Nephron progenitor cell (in vitro differentiated cells): ENCODE measurements around the gene CHRNB4.
A peak's percentile ranks its signal among the peaks of the same experiment; 100 is the strongest.
"Not testable (repeated sequence)": the region's sequence is repeated elsewhere in the genome, so short reads cannot be mapped to it uniquely, and the experiment has no call there.

ENCODE experiments used
- DNase-seq: peaks from one replicate; pipeline ENCODE4 v3.0.0; 2021
- H3K27ac Mint-ChIP-seq: 2 replicates; pipeline ENCODE4 v1.8.0; 2021; ENCODE audit warnings: mild to moderate bottlenecking, moderate library complexity, mixed read lengths
- H3K27me3 Mint-ChIP-seq: 2 replicates; pipeline ENCODE4 v1.8.0; 2021; ENCODE audit warnings: mild to moderate bottlenecking, low read depth, mixed read lengths; ENCODE audit not compliant: poor library complexity
- H3K36me3 Mint-ChIP-seq: 2 replicates; pipeline ENCODE4 v1.8.0; 2021; ENCODE audit warnings: low read depth, mixed read lengths
- H3K4me1 Mint-ChIP-seq: 2 replicates; pipeline ENCODE4 v1.8.0; 2021; ENCODE audit warnings: mixed read lengths
- H3K4me3 Mint-ChIP-seq: 2 replicates; pipeline ENCODE4 v1.8.0; 2021; ENCODE audit warnings: mild to moderate bottlenecking, moderate library complexity, mixed read lengths
- H3K9me3 Mint-ChIP-seq: 2 replicates; pipeline ENCODE4 v1.8.0; 2021; ENCODE audit warnings: mild to moderate bottlenecking, moderate library complexity, mixed read lengths
- TF ChIP-seq, protein P1 (sequence below): fragments of 200-600 bp; sonication (generic); IDR thresholded peaks from 2 replicates; pipeline ENCODE4 v1.5.0; 2021; ENCODE audit warnings: antibody characterized with exemption

Gene CHRNB4, protein sequence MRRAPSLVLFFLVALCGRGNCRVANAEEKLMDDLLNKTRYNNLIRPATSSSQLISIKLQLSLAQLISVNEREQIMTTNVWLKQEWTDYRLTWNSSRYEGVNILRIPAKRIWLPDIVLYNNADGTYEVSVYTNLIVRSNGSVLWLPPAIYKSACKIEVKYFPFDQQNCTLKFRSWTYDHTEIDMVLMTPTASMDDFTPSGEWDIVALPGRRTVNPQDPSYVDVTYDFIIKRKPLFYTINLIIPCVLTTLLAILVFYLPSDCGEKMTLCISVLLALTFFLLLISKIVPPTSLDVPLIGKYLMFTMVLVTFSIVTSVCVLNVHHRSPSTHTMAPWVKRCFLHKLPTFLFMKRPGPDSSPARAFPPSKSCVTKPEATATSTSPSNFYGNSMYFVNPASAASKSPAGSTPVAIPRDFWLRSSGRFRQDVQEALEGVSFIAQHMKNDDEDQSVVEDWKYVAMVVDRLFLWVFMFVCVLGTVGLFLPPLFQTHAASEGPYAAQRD

DNA sequence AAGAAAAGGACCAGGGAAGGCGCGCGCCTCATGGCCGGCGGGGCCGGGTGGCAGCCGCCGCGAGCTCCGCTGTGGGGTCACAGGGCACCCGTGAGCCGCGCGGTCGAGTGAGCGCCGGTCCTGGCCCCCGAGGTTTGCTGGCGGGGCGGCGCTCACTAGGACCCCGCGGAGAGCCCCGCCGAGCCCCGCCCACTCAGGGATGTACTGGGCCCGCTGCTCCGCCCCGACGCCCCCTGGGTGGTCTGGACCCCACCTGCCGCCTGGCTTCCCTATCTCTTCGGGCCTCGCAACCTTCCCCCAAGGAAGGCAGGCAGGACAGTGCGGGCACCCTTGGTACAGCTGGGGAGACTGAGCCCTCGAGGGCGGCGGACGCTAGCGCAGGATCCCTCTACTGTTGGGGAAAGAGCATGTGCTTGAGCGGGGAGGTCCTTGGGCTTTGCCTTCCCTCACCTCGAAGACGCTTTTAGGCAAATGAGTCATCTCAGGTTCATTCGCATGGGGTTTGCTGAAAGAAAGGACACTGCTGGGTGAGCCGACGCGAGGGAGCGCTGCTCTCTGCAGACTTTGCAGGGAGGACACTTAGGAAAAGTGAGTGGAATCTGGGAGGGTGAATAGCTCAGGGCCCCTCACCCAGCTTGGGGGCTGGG, at the start of gene CHRNB4:
TSS of gene CHRNB4 (minus strand) at position 109 of the 647 bp plus-strand sequence. CDS start at position 32, 77 bp downstream.
- Mint-ChIP-seq H3K9me3 (peaks cover 8% of the 10 kb centered on the region), H3K4me3 (peak within 1 kb of the TSS; percentile 85)
- peak; percentile 92 for DNase-seq

DNA sequence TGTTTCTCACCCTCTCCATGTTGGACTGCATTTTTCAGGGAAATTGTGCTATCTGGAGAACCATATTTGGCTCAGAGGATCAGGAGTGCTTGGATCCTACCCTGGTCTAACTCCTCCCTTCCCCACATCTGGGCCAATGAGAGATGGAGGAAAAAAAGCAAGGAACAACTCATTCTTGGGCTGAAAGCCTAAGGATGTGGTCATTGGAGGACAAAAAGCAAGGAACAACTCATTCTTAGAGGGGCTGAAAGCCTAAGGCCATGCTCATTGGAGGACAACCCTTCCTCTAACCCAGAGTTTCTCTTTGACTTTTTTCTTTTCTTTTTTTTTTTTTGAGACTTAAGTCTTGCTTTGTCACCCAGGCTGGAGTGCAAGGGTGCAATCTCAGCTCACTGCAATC, 48.6 kb upstream of the CHRNB4 start:
- TF ChIP-seq, protein P1, sequence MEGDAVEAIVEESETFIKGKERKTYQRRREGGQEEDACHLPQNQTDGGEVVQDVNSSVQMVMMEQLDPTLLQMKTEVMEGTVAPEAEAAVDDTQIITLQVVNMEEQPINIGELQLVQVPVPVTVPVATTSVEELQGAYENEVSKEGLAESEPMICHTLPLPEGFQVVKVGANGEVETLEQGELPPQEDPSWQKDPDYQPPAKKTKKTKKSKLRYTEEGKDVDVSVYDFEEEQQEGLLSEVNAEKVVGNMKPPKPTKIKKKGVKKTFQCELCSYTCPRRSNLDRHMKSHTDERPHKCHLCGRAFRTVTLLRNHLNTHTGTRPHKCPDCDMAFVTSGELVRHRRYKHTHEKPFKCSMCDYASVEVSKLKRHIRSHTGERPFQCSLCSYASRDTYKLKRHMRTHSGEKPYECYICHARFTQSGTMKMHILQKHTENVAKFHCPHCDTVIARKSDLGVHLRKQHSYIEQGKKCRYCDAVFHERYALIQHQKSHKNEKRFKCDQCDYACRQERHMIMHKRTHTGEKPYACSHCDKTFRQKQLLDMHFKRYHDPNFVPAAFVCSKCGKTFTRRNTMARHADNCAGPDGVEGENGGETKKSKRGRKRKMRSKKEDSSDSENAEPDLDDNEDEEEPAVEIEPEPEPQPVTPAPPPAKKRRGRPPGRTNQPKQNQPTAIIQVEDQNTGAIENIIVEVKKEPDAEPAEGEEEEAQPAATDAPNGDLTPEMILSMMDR, result no peak
- no peak for DNase-seq
- H3K4me1 Mint-ChIP-seq, result peaks cover 86% of the 10 kb centered on the region
- no peak overlapping the region for H3K4me3 Mint-ChIP-seq
- H3K9me3 Mint-ChIP-seq, result no peaks in the 10 kb centered on the region
- peak overlapping the region; percentile 54 for H3K27ac Mint-ChIP-seq
- no peaks in the 10 kb centered on the region for H3K36me3 Mint-ChIP-seq
- peaks cover 31% of the 10 kb centered on the region for H3K27me3 Mint-ChIP-seq

More for the DNA sequence above, at the start of gene CHRNB4:
- Mint-ChIP-seq H3K36me3 (peaks cover 5% of the 10 kb centered on the region), H3K4me1 (peaks cover 31% of the 10 kb centered on the region), H3K27me3 (peaks cover 44% of the 10 kb centered on the region), H3K27ac (peak within 1 kb of the TSS; percentile 75)
- TF ChIP-seq, protein P1, result no peak

DNA sequence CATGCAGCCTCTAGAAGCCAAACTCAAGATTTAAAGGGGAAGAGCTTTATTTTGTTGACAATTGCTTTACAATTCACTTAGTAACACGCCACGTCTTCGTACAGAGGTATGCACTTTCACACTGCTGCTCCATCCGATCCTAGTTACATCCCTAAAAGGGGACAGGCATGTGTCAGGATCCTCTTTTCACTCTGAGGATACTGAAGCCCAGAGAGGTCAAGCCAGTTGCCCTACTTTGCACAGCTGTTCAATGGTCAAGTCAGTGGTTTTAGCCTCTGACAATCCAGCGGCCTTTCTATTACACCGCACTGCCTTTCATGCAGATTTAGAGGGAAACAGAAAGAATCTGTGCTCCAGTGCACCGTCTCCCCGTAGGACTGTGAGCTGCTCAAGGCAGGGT, 44.9 kb upstream of the CHRNB4 start:
- DNase-seq, result no peak
- Mint-ChIP-seq H3K4me1 (peaks cover 88% of the 10 kb centered on the region), H3K27me3 (peaks cover 23% of the 10 kb centered on the region), H3K36me3 (no peaks in the 10 kb centered on the region), H3K4me3 (peak overlapping the region; percentile 70), H3K27ac (peak overlapping the region; percentile 99), H3K9me3 (no peaks in the 10 kb centered on the region)
- TF ChIP-seq, protein P1, result no peak

DNA sequence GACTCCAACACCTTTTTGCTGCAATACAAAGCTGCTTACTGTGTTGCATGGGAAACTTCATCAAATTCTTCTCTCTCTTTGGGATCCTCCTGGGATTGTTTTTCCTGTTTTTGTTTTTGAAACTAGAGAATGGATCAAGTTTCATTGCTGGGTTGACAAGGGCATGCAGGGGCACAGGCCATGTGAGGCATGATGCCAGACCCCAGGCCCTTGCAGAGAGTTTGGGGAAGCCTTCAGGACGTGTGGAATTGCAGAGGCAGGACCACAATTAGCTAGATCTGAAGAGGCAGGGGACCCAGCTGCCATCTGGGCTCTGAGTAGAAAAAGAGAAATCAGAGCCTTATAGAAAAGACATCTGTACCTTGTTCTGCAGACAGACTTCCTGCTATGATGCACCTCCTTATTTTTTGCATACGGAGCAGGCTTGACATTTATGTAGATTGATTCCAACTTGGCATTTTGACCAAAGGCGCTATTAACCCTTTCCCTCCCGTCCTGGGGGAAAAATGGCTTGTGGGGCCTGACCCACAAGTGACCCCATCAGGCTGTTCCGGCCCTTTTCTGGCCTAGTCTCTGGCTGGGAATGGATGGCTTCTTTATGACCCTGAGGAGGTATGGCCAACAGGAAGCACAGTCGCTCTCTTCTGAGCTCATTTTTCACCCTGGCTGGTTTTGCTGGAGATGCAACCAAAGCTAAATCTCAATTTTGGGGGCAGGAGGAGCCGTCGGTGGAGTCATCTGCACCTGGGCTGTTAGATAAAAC, 44.3 kb upstream of the CHRNB4 start:
- peak; percentile 64 for DNase-seq
- no peaks in the 10 kb centered on the region for H3K9me3 Mint-ChIP-seq
- peaks cover 88% of the 10 kb centered on the region for H3K4me1 Mint-ChIP-seq
- no peaks in the 10 kb centered on the region for H3K36me3 Mint-ChIP-seq
- H3K27me3 Mint-ChIP-seq, result peaks cover 23% of the 10 kb centered on the region
- peak overlapping the region; percentile 99 for H3K27ac Mint-ChIP-seq
- peak overlapping the region; percentile 70 for H3K4me3 Mint-ChIP-seq
- TF ChIP-seq, protein P1, result no peak

DNA sequence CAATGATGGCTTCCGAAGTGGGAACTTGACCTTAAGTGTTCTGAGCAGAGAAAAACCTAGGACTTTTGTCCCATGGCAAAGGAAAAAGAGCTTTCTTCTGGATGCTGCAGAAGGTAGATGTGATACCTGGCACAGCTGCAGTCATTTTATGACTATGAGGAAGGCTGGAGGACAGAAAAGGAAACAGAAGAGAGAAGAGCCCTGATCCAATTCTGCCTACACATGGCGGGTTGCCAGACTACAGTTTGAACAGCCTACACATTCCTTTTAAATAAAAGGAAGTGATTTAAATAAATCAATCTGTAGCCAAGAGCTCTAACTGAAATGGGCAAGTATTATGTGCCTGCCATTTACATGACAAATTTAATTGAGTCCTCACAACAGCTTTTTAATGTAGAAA, 43.6 kb upstream of the CHRNB4 start:
- Mint-ChIP-seq H3K27ac (peak overlapping the region; percentile 99), H3K9me3 (no peaks in the 10 kb centered on the region), H3K27me3 (peaks cover 25% of the 10 kb centered on the region), H3K36me3 (no peaks in the 10 kb centered on the region), H3K4me3 (no peak overlapping the region), H3K4me1 (peaks cover 92% of the 10 kb centered on the region)
- DNase-seq, result no peak
- TF ChIP-seq, protein P1, result no peak

DNA sequence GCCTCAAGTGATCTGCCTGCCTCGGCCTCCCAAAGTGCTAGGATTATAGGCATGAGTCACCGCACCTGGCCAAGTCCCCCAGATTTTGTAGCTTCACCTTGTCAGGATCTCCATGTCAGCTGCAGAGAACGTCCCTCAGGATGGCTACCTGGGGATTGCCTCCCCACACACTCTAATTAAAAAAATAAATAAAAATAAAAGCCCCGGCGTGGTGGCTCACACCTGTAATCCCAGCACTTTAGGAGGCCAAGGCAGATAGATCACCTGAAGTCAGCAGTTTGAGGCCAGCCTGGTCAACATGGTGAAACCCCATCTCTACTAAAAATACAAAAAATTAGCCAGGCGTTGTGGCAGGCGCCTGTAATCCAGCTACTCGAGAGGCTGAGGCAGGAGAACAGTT, 42.6 kb upstream of the CHRNB4 start:
- Mint-ChIP-seq H3K27ac (peak overlapping the region; percentile 66), H3K4me1 (peaks cover 89% of the 10 kb centered on the region), H3K27me3 (peaks cover 17% of the 10 kb centered on the region)
- not testable (repeated sequence) for H3K36me3 Mint-ChIP-seq, H3K9me3 Mint-ChIP-seq, DNase-seq, H3K4me3 Mint-ChIP-seq
